ENCODE measurements around the gene HNF4A.

HNF4A gene

GRCh38 chr20:44429017-44429339 lies 73.5 kb downstream of the HNF4A start:
- Mint-ChIP-seq H3K9me3 (no peaks in the 10 kb centered on the region), H3K4me3 (no peak overlapping the region), H3K4me1 (no peaks in the 10 kb centered on the region), H3K27ac (no peak overlapping the region), H3K27me3 (ENCODE audit: low read depth) (peaks cover 4% of the 10 kb centered on the region), H3K36me3 (ENCODE audit: low read depth) (no peaks in the 10 kb centered on the region)
- TF ChIP-seq, protein P1, sequence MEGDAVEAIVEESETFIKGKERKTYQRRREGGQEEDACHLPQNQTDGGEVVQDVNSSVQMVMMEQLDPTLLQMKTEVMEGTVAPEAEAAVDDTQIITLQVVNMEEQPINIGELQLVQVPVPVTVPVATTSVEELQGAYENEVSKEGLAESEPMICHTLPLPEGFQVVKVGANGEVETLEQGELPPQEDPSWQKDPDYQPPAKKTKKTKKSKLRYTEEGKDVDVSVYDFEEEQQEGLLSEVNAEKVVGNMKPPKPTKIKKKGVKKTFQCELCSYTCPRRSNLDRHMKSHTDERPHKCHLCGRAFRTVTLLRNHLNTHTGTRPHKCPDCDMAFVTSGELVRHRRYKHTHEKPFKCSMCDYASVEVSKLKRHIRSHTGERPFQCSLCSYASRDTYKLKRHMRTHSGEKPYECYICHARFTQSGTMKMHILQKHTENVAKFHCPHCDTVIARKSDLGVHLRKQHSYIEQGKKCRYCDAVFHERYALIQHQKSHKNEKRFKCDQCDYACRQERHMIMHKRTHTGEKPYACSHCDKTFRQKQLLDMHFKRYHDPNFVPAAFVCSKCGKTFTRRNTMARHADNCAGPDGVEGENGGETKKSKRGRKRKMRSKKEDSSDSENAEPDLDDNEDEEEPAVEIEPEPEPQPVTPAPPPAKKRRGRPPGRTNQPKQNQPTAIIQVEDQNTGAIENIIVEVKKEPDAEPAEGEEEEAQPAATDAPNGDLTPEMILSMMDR (IDR thresholded peaks at IDR 0.05; ENCODE audit: unreplicated experiment in 3 of 3) = no peak

- Mint-ChIP-seq H3K9me3 (no peaks in the 10 kb centered on the region), H3K4me3 (no peak overlapping the region), H3K27me3 (ENCODE audit: low read depth) (peaks cover 4% of the 10 kb centered on the region), H3K36me3 (ENCODE audit: low read depth) (no peaks in the 10 kb centered on the region), H3K27ac (no peak overlapping the region), H3K4me1 (no peaks in the 10 kb centered on the region)
- TF ChIP-seq, protein P1 (IDR thresholded peaks at IDR 0.05; ENCODE audit: unreplicated experiment in 3 of 3) = no peak
Measured at GRCh38 chr20:44429419-44430269, 74.1 kb downstream of the HNF4A start.

DNA sequence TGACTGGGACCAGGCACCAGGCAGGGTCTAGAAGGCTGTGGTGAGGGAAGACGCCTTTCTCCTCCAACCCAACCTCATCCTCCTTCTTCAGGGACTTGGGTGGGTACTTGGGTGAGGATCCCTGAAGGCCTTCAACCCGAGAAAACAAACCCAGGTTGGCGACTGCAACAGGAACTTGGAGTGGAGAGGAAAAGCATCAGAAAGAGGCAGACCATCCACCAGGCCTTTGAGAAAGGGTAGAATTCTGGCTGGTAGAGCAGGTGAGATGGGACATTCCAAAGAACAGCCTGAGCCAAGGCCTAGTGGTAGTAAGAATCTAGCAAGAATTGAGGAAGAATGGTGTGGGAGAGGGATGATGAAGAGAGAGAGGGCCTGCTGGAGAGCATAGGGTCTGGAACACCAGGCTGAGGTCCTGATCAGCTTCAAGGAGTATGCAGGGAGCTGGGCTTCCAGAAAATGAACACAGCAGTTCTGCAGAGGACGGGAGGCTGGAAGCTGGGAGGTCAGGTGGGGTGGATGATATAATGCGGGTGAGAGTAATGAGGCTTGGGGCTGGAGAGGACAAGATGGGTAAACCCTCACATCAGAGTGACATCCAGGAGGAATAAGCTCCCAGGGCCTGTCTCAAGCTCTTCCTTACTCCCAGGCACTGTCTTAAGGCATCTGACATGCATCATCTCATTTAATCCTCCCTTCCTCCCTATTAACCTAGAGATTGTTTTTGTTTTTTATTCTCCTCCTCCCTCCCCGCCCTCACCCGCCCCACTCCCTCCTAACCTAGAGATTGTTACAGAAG lies 75.0 kb downstream of the HNF4A start:
- H3K27ac Mint-ChIP-seq = no peak overlapping the region
- peaks cover 4% of the 10 kb centered on the region for H3K27me3 Mint-ChIP-seq (ENCODE audit: low read depth)
- no peak overlapping the region for H3K4me3 Mint-ChIP-seq
- TF ChIP-seq, protein P1 (IDR thresholded peaks at IDR 0.05; ENCODE audit: unreplicated experiment in 3 of 3) = no peak
- H3K9me3 Mint-ChIP-seq = no peaks in the 10 kb centered on the region
- H3K4me1 Mint-ChIP-seq = no peaks in the 10 kb centered on the region
- no peaks in the 10 kb centered on the region for H3K36me3 Mint-ChIP-seq (ENCODE audit: low read depth)

GRCh38 chr20:44431118-44431501 lies 75.6 kb downstream of the HNF4A start:
- H3K9me3 Mint-ChIP-seq = no peaks in the 10 kb centered on the region
- no peaks in the 10 kb centered on the region for H3K36me3 Mint-ChIP-seq (ENCODE audit: low read depth)
- H3K27ac Mint-ChIP-seq = peak overlapping the region in 2 of 3 experiments; percentile 27 to 35
- peaks cover 4% of the 10 kb centered on the region for H3K27me3 Mint-ChIP-seq (ENCODE audit: low read depth)
- TF ChIP-seq, protein P1 (IDR thresholded peaks at IDR 0.05; ENCODE audit: unreplicated experiment in 3 of 3) = no peak
- no peaks in the 10 kb centered on the region for H3K4me1 Mint-ChIP-seq
- no peak overlapping the region for H3K4me3 Mint-ChIP-seq

- TF ChIP-seq, protein P1 (IDR thresholded peaks at IDR 0.05; ENCODE audit: unreplicated experiment in 3 of 3) = no peak
- Mint-ChIP-seq H3K4me1 (no peaks in the 10 kb centered on the region), H3K9me3 (no peaks in the 10 kb centered on the region), H3K27me3 (ENCODE audit: low read depth) (peaks cover 4% of the 10 kb centered on the region), H3K36me3 (ENCODE audit: low read depth) (no peaks in the 10 kb centered on the region), H3K27ac (peak overlapping the region in 2 of 3 experiments; percentile 27 to 35), H3K4me3 (no peak overlapping the region)
Measured at GRCh38 chr20:44431502-44432234, 76.2 kb downstream of the HNF4A start.
